ENCODE data around the gene SLC25A48.
"Not testable (repeated sequence)": the region's sequence is repeated elsewhere in the genome, so short reads cannot be mapped to it uniquely, and the experiment has no call there.

SLC25A48 gene

DNA sequence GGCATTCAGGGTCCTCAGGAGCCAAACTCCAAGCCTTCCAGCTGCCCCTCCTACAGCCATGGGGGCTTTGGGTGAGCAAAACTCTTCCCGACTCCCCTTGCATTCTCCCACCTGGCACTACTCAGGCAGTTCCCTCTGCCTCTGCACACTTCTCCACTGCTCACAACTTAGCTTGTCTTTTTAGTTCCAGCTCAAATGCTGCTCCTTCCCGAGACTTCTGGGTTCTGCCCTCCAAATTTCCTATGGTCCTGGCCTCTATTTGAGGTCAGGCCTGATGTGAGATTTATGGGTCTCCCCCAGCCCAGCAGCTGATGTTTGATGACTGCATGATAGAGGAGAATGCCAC is 5.7 kb upstream of the SLC25A48 start:
- in situ Hi-C loops (cut with MboI; ENCODE audit: low pct_unique_long_range_greater_than_20kb, low sequenced_read_pairs), result no loop called here
- DNase-seq, result no peak

DNA sequence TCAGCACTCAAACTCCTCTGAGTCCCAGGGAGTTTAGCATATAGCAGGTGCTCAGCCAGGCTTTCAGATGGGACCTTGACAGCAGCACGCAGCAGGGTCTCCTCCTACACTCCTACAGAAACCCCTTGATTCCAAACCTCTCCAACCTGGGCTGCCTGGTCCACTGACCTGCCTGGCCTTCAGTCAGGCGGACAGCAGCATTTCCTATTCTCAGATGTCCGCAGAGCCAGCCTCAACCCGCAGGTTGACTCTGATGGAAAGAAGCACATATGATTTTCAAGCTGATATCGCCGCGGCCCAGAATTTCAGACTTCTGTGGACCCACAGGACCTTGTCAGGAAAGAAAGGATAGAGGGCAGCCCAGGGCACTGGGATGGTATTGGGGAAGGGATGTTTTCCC is 5.3 kb upstream of the SLC25A48 start:
- no peak for DNase-seq
- in situ Hi-C loops (cut with MboI; ENCODE audit: low pct_unique_long_range_greater_than_20kb, low sequenced_read_pairs), result no loop called here

DNA sequence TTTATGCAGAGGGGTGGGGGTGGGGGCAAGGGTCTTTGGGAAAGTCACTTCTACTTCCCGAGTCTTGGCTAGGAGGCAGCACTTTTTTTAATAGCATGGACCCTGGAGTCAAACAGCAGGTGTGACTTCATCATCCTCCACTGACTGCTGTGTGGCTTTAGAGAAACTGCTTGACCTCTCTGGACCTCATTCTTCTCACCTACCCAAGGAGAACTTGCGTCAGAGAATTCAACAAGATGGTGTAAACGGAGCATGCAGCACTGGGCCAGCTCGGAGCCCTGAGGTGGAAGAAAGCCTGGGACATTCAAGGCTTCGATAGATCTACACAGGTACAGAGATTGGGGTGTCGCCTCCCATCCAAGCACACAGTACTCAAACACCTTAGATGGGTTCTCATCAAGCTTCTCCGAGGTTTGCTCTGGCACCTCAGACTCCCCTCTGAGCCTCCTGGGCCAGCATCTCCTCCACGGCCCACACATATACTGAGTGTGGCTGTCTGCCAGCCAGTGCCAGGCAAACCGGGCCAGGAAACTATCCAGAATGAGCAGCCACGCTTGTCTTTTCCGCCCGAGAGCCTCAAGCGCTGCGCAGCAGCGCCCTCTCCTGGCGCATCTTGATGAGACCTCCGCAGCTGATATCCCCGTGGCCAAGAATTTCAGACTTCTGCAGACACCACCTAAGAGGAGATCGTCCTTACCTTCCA is 4.6 kb upstream of the SLC25A48 start:
- peak; percentile 74 for DNase-seq
- in situ Hi-C loops (cut with MboI; ENCODE audit: low pct_unique_long_range_greater_than_20kb, low sequenced_read_pairs), result loop anchor here (10.0 kb wide), 2 partner anchors 265 to 365 kb away; no protein-coding TSS in a partner anchor

DNA sequence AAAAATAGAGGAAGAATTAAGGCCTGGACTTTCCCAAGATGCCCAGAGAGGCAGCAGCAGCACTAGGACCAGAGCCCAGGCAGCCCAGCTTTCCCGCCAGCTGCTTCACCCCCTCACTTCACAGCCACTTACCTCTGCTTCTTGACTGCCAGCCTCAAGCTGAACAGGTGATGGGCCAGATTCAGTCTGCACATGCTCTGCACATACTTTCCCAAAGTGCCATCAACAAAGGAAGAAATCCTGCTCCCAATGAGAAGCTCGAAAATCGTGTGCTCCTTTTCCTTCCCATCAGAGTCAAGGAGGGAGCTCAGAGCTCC is 4.1 kb upstream of the SLC25A48 start:
- in situ Hi-C loops (cut with MboI; ENCODE audit: low pct_unique_long_range_greater_than_20kb, low sequenced_read_pairs), result loop anchor here (10.0 kb wide), 2 partner anchors 266 to 366 kb away; no protein-coding TSS in a partner anchor
- DNase-seq, result no peak

DNA sequence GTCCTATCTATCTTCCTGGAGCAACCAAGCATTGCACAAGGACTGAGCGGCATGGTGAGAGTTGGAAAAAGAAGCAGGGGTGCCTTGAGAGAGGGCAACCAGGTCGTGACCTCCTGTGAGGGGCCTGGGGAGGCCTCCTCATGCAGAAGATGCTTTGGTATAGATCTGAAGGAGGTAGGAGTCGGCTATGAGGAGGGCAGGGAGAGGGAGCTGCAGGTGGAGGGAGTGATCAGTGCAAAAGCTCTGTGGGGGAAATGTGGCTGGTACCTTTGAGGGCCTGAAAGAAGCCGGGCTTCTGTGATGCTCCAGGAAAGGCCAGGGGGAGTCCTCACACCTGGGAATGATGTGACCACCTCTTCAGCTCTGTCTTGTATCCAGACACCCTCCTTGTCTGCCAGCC is 3.6 kb upstream of the SLC25A48 start:
- in situ Hi-C loops (cut with MboI; ENCODE audit: low pct_unique_long_range_greater_than_20kb, low sequenced_read_pairs), result loop anchor here (10.0 kb wide), 2 partner anchors 266 to 366 kb away; no protein-coding TSS in a partner anchor
- no peak for DNase-seq

DNA sequence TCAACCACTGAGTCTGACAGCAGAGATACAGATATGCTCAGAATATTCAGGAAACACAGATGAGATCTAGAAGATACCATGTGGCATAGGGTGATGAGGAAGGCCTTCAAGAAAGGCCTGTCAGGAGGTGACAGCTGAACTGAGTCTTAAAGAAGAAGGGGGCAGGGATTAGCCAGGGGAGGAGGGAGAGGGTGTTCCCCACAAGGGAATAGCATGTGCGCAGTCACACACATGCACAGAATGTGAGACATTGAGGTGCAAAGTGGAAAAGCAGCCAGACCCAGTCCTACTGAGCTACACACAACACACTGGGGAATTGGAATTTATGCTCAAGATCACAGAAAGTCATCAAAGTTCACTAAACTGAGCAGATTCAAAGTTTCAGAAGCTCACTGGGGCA is 3.0 kb upstream of the SLC25A48 start:
- in situ Hi-C loops (cut with MboI; ENCODE audit: low pct_unique_long_range_greater_than_20kb, low sequenced_read_pairs), result loop anchor here (10.0 kb wide), 2 partner anchors 267 to 367 kb away; no protein-coding TSS in a partner anchor
- no peak for DNase-seq

DNA sequence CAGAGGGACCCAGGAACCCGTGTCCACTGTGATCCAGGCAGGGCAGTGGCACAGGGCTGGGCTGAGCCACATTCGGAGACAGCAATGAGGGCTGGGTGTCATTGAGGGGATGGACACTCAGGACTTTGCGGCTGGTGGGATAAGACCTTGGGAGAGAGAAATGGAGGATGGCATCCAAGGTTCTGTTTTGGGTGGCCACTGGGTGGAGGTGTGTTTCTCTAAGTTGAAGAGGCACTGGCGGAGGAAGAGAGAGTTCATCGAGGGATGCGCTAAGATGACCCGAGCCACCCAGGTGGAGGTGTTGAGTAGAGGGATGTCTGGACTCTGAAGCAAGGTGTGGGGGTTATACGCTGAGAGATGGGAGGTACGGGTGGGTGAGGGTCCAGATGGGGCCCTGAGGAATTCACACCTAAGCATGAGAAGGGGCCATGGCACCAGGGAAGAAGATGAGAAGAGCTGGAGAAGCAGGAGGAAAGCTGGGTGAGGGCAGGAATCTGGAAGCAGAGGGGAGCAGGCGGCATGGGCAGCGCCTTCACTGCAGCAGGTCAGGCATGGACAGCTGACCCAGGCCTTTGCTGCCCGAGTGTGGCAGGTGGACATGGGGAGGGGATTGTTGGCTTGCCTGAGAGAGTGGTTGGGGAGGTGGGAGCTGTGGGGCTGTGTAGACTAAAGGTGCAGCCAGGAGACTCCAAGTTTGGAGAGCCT is 2.5 kb upstream of the SLC25A48 start:
- no peak for DNase-seq
- in situ Hi-C loops (cut with MboI; ENCODE audit: low pct_unique_long_range_greater_than_20kb, low sequenced_read_pairs), result loop anchor here (10.0 kb wide), 2 partner anchors 267 to 367 kb away; no protein-coding TSS in a partner anchor

DNA sequence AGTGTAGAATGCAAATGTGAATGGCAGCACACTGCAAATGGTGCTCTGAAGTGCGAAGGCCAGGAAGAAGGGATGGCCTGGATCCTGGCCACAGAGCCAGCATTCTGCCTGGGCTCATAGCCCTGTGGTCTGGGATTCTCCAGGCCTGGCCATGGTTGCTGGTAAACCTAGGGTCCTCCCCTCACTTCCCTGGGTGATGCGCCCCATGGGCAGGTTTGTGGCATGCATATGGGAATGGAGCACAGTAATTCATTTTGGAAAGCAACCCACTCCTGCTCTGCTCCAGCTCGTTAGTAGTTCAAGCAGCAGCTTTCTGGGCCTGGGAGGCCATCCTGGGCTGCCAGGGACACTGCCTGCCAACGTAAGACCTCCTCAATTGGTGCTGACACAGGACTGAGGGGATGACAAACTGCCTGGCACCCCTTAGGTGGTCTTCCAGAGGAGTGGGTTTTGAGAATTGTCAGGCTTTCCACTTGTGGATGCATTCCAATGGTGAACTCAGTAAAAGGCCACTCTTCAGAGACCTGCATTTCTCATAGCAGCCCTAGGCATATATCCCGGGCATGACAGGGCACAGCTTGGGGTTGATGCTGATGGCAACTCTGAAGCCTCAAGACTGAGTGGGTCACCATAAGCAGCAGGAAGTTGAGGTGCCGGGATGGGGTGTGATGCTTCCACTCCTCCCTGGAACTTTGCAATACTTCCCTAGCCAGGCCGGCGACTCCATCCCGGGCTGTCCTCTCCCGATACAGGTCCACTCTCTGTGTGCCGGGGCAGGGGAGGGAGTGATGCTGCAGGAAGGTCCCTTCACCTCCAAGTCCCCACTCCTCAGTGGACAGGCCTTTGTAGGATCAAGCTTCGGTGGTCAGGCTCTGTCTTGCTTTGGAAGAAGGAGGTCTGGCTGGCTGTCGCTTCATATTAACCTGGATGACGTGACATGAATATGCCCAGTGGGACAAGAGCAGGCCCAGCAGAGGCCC is 1.2 kb upstream of the SLC25A48 start:
- DNase-seq, result no peak
- in situ Hi-C loops (cut with MboI; ENCODE audit: low pct_unique_long_range_greater_than_20kb, low sequenced_read_pairs), result loop anchor here (10.0 kb wide), 2 partner anchors 268 to 368 kb away; no protein-coding TSS in a partner anchor

DNA sequence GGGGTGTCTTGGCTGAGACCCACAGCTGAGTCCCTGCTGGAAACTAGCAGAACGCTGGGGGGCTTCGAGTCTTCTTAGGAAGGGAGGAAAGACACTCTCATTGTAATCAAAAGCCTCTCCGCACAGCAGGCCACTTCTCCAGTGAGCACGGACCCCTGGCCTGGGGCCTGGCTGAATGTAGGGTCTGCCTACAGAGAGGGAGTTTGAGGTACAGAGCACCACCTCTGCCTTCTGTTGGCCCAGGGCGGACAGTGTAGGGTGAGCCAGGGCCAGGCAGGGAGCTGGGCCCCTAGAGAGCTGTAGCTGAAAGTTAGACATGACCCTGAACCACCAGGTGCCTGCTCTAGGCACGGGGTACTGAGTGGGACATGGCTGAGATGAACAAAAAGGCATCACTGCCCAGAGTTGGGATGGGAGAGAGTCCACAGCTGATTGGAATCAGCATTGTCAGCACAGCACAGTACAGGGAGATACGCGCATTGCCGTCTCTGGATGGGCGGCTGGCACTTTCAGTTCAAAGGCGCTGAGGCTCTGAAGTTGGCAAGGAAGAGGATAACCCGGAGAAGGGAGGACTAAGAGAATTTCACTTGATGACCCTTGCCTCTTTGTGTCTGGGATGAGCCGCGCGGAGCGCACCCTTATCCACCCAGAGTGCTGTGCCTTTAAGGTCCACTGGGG is 363 bp upstream of the SLC25A48 start:
- no peak for DNase-seq
- in situ Hi-C loops (cut with MboI; ENCODE audit: low pct_unique_long_range_greater_than_20kb, low sequenced_read_pairs), result loop anchor here (10.0 kb wide), 2 partner anchors 269 to 369 kb away; no protein-coding TSS in a partner anchor

DNA sequence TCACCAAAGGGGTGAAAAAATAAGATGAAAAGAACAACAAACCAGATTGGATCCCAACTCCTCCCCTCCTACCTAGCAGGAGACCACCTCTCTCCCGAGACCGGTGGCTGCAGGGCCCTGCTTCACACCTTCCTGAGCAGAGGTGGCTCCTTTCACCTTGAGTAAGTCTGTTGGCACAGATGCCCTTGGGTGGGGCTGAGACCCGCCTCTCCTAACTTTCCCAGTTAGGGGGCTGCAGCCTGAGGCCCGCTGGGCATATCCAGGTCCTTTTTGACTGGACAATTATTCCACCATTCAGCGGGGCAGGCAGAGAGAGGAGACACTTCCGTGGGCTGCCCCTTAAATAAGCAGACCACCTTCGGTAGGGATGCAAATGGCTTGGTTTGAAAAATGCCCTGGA is 1.3 kb downstream of the SLC25A48 start:
- DNase-seq, result no peak
- in situ Hi-C loops (cut with MboI; ENCODE audit: low pct_unique_long_range_greater_than_20kb, low sequenced_read_pairs), result loop anchor here (10.0 kb wide), 2 partner anchors 271 to 371 kb away; no protein-coding TSS in a partner anchor

DNA sequence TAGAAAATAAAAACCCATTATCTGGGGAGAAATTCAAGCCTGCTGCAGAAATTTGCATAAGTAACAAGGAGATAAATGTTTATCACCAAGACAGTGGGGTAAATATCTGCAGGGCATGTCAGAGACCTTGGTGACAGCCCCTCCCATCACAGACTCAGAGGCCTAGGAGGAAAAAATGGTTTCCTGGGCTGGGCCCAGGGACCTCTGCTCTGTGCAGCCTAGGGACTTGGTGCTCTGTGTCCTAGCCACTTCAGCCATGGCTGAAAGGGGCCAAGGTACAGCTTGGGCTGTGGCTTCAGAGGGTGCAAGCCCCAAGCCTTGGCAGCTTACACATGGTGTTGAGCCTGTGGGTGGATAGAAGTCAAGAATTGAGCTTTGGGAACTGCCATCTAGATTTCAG is 3.9 kb downstream of the SLC25A48 start:
- in situ Hi-C loops (cut with MboI; ENCODE audit: low pct_unique_long_range_greater_than_20kb, low sequenced_read_pairs), result loop anchor here (10.0 kb wide), 2 partner anchors 274 to 374 kb away; no protein-coding TSS in a partner anchor
- not testable (repeated sequence) for DNase-seq

DNA sequence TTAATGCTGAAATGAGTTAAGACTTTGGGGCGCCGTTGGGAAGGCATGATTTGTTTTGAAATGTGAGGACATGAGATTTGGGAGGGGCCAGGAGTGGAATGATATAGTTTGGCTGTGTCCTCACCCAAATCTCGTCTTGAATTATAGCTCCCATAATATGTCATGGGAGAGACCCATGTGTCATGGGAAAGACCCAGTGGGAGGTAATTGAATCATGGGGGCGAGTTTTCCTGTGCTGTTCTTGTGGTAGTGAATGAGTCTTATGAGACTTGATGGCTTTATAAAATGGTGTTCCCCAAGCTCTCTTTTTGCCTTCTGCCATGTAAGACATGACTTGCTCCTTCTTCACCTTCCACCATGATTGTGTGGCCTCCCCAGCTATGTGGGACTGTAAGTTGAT is 5.1 kb downstream of the SLC25A48 start:
- DNase-seq, result no peak
- in situ Hi-C loops (cut with MboI; ENCODE audit: low pct_unique_long_range_greater_than_20kb, low sequenced_read_pairs), result loop anchor here (10.0 kb wide), 2 partner anchors 275 to 375 kb away; no protein-coding TSS in a partner anchor

DNA sequence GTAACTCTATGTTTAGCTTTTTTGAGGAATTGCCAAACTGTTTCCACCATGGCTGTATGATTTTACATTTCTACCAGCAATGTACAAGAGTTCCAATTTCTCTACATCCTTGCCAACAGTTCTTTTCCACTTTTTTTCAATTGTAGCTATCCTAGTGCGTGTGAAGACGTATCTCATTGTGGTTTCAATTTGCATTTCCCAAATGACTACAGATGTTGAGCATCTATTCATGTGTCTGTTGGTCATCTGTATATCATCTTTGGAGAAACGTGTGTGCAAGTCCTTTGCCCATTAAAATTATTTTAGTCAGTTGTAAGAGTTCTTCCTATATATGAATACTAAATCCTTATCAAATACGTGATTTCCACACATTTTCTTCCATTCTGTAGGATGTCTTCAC is 6.5 kb downstream of the SLC25A48 start:
- in situ Hi-C loops (cut with MboI; ENCODE audit: low pct_unique_long_range_greater_than_20kb, low sequenced_read_pairs), result no loop called here
- no peak for DNase-seq

DNA sequence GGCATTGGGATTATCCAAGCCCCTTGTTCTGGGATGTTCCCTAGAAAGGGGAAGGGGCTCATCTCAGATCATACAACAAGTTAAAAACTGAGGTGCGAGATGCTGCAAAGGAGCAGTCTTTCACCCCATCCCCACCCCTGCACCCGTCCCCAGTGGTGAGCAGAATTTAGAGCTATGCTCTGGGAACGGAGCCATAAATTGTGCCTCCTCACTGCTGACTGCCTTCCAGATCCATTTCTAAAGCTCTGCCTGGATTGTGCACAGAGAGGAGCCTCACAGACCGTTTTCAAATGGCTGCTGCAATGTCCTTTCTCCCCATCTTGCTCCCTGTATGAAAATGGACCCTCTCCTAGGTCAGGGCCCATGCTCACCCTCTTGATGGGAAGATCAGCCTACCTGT is 8.3 kb downstream of the SLC25A48 start:
- no peak for DNase-seq
- in situ Hi-C loops (cut with MboI; ENCODE audit: low pct_unique_long_range_greater_than_20kb, low sequenced_read_pairs), result no loop called here

DNA sequence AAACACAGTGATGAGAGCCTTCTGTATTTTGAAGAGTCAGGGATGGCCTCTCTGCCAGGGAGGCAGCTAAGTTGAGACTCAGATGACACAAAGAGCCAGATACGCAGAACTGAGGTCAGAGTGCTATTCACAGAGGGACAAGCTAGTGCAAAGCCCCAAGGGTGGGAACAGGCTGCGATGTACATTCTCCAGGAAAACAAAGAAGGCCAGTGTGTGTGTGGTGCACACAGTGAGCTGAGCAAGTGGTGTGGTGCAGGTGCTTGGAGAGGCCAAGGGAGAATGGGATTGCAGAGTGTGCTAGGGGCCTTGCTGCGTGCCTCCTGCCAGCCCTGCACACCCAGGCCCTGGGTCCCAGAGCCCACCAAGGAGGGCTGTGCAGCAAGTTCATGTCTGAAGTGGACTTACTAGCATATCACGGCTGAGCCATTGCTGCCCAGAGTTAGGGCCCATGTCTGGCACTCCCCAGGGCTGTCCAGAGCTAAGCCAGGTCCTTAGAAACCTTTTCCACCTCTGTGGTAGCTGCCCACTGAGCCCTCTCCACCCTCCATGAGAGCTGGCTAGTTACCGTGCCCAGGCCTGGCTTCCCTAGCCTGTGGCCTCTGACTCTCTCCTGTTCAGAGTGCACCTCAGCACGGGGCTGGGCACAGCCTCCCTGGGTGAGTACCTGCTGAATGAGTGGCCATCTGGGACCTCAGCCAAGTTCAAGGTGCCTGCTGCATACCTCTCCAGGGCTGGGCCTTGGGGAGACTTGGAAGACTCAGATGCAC is 9.3 kb downstream of the SLC25A48 start:
- in situ Hi-C loops (cut with MboI; ENCODE audit: low pct_unique_long_range_greater_than_20kb, low sequenced_read_pairs), result no loop called here
- DNase-seq, result no peak

DNA sequence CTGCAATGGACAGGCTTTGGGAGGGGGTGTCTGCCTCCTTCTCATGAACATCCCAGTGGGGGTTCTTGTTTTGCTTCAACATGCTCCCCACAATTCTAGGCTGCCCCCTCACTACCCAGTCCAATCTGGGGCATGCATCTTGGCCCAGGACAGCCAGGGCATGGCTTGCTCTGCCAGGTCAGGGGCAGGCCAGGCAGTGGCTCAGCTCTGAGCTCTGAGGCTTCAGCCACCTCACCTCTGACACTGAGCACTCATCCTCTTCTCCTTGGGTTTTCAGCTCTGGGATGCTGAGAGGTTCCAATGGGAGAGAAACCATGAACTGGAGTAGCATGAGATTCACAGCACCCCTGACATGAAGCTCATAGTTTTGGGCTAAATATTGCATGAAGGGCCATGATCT is 11.8 kb downstream of the SLC25A48 start:
- in situ Hi-C loops (cut with MboI; ENCODE audit: low pct_unique_long_range_greater_than_20kb, low sequenced_read_pairs), result no loop called here

DNA sequence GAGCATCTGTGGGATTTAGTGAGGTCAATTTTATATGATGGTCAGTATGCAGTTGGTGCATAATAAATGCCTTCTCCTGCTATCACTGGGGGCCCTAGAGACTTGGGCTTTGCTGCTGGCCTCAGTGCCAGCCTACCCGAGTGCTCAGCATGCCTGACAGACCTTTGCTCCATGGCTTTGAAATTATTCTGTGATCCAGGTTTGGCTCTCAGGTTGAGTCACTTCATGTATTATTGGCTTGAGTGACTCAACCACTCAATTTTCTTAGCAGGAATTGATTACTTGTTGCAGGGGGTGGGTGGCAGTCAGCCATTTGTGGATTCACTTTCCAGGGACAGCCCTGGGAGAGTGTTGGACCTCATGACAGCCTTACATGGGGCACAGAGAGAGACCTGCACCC is 13.5 kb downstream of the SLC25A48 start:
- DNase-seq, result no peak
- in situ Hi-C loops (cut with MboI; ENCODE audit: low pct_unique_long_range_greater_than_20kb, low sequenced_read_pairs), result no loop called here

More for the DNA sequence above, 11.8 kb downstream of the SLC25A48 start:
- DNase-seq, result no peak

DNA sequence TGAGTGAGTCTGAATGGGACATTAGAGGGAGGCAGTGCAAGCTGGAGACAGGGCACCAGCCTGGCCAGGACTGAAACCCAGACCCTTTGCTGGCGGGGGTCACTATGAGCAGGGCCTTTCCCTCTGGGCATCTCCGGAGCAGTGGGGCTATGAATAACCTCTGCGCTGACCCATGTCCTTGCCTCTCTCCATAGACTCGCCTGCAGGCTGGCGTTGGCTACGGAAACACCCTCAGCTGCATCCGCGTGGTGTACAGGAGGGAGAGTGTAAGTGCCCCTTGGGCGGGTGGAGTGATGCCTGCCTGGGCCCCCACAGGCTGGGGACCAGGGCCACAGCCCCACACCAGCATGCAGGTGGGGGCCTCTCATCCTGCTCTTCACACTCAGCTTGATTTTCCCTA is 15.8 kb downstream of the SLC25A48 start:
- in situ Hi-C loops (cut with MboI; ENCODE audit: low pct_unique_long_range_greater_than_20kb, low sequenced_read_pairs), result no loop called here

More for the DNA sequence above, 15.8 kb downstream of the SLC25A48 start:
- no peak for DNase-seq
